ENCODE results near the gene GPATCH4. TPM values are rescaled to one million over a fixed set of nuclear protein-coding genes. Genes with fewer than 3 reads are reported as not detected.

GPATCH4 gene
- total RNA-seq, 1 experiment from 2014 or later: 84.2 TPM

- POLR2A ChIA-PET (ENCODE audit: low non-redundant PET): no interaction called here
- CTCF ChIA-PET: no interaction called here
- peaks cover 4% of the 10 kb centered on the region for H3K4me1 ChIP-seq (ENCODE audit: insufficient read depth, low read length, poor library complexity, severe bottlenecking)
- no TSS peak for BruUV-seq (replicated peaks)
- intact Hi-C loops (cut with micrococcal nuclease; ENCODE audit: unreplicated experiment): no loop called here
- peaks cover 100% of the 10 kb centered on the region for H3K27me3 ChIP-seq (replicated peaks; ENCODE audit: insufficient read depth, low read depth, low read length, poor library complexity)
- no peaks in the 10 kb centered on the region for H3K36me3 ChIP-seq (ENCODE audit: insufficient read depth, low read length, poor library complexity, severe bottlenecking)
- TF ChIP-seq CTCF (conservative IDR thresholded peaks at IDR 0.05; ENCODE audit: low read depth, low read length) (no peak), EZH2 (IDR thresholded peaks at IDR 0.05; ENCODE audit: borderline replicate concordance, low read depth, low read length, poor library complexity, severe bottlenecking) (no peak)
- H3K4me3 ChIP-seq (ENCODE audit: low read depth, low read length, poor library complexity, severe bottlenecking): no peak overlapping the region
- no peak overlapping the region for H3K27ac ChIP-seq (ENCODE audit: low read depth, low read length, poor library complexity, severe bottlenecking)
- no peaks in the 10 kb centered on the region for H3K9me3 ChIP-seq (ENCODE audit: low read depth, low read length, poor library complexity, severe bottlenecking)
- DNase-seq (ENCODE audit: low spot score): no peak
Measured at GRCh38 chr1:156643778-156644092, 42.5 kb upstream of the GPATCH4 start.

- Histone ChIP-seq H3K4me3 (ENCODE audit: low read depth, low read length, poor library complexity, severe bottlenecking) (no peak overlapping the region), H3K36me3 (ENCODE audit: insufficient read depth, low read length, poor library complexity, severe bottlenecking) (no peaks in the 10 kb centered on the region), H3K27ac (ENCODE audit: low read depth, low read length, poor library complexity, severe bottlenecking) (no peak overlapping the region), H3K4me1 (ENCODE audit: insufficient read depth, low read length, poor library complexity, severe bottlenecking) (peaks cover 4% of the 10 kb centered on the region), H3K9me3 (ENCODE audit: low read depth, low read length, poor library complexity, severe bottlenecking) (no peaks in the 10 kb centered on the region), H3K27me3 (replicated peaks; ENCODE audit: insufficient read depth, low read depth, low read length, poor library complexity) (peaks cover 98% of the 10 kb centered on the region)
- BruUV-seq (replicated peaks): no TSS peak
- ChIA-PET CTCF (no interaction called here), POLR2A (ENCODE audit: low non-redundant PET) (no interaction called here)
- intact Hi-C loops (cut with micrococcal nuclease; ENCODE audit: unreplicated experiment): no loop called here
- DNase-seq (ENCODE audit: low spot score): no peak
- no peak for TF ChIP-seq CTCF (conservative IDR thresholded peaks at IDR 0.05; ENCODE audit: low read depth, low read length)
- TF ChIP-seq EZH2 (IDR thresholded peaks at IDR 0.05; ENCODE audit: borderline replicate concordance, low read depth, low read length, poor library complexity, severe bottlenecking): no peak
Measured at GRCh38 chr1:156643049-156643777, 41.9 kb upstream of the GPATCH4 start.

GRCh38 chr1:156642265-156643048 is 41.2 kb upstream of the GPATCH4 start:
- H3K9me3 ChIP-seq (ENCODE audit: low read depth, low read length, poor library complexity, severe bottlenecking): no peaks in the 10 kb centered on the region
- intact Hi-C loops (cut with micrococcal nuclease; ENCODE audit: unreplicated experiment): no loop called here
- ChIA-PET POLR2A (ENCODE audit: low non-redundant PET) (no interaction called here), CTCF (interaction anchor here (0.7 kb wide), 1 partner anchor 19 kb away, joined by 3 read pairs; no protein-coding TSS in a partner anchor)
- TF ChIP-seq EZH2 (IDR thresholded peaks at IDR 0.05; ENCODE audit: borderline replicate concordance, low read depth, low read length, poor library complexity, severe bottlenecking): peak; percentile 92
- no peak for TF ChIP-seq CTCF (conservative IDR thresholded peaks at IDR 0.05; ENCODE audit: low read depth, low read length)
- DNase-seq (ENCODE audit: low spot score): no peak
- no peak overlapping the region for H3K27ac ChIP-seq (ENCODE audit: low read depth, low read length, poor library complexity, severe bottlenecking)
- H3K27me3 ChIP-seq (replicated peaks; ENCODE audit: insufficient read depth, low read depth, low read length, poor library complexity): peaks cover 93% of the 10 kb centered on the region
- H3K4me3 ChIP-seq (ENCODE audit: low read depth, low read length, poor library complexity, severe bottlenecking): peak overlapping the region; percentile 26
- peaks cover 4% of the 10 kb centered on the region for H3K4me1 ChIP-seq (ENCODE audit: insufficient read depth, low read length, poor library complexity, severe bottlenecking)
- BruUV-seq (replicated peaks): no TSS peak
- no peaks in the 10 kb centered on the region for H3K36me3 ChIP-seq (ENCODE audit: insufficient read depth, low read length, poor library complexity, severe bottlenecking)

Measured in A673 (cell line).